ENCODE results near the gene MBNL3. TPM values are rescaled to one million over a fixed set of nuclear protein-coding genes. Genes with fewer than 3 reads are reported as not detected.
"Not testable (repeated sequence)": the region's sequence is repeated elsewhere in the genome, so short reads cannot be mapped to it uniquely, and the experiment has no call there.

Gene MBNL3
- total RNA-seq, 1 donor from 2014 or later, result 3.4 TPM

- no peaks in the 10 kb centered on the region for H3K27me3 Mint-ChIP-seq (ENCODE audit: insufficient read depth, low read depth)
- H3K36me3 ChIP-seq, result no peaks in the 10 kb centered on the region
- no peak overlapping the region for H3K4me2 ChIP-seq
- H3K9me3 Mint-ChIP-seq, result peaks cover 8% of the 10 kb centered on the region
- H3K4me1 ChIP-seq, result no peaks in the 10 kb centered on the region
- no peaks in the 10 kb centered on the region for H3K27me3 ChIP-seq
- no peaks in the 10 kb centered on the region for H3K4me1 Mint-ChIP-seq
- no peaks in the 10 kb centered on the region for H3K36me3 Mint-ChIP-seq
- H4K20me1 ChIP-seq (ENCODE audit: low read depth), result no peaks in the 10 kb centered on the region
- no peak overlapping the region for H3K9ac ChIP-seq
- no peak overlapping the region for H3K4me3 ChIP-seq
- H2AFZ ChIP-seq (replicated peaks), result no peak overlapping the region
- no peak for TF ChIP-seq CTCF (IDR thresholded peaks at IDR 0.05)
- TF ChIP-seq EZH2 (IDR thresholded peaks at IDR 0.05), result no peak
- TF ChIP-seq EZH2phosphoT487 (IDR thresholded peaks at IDR 0.05), result no peak
- no peaks in the 10 kb centered on the region for H3K9me3 ChIP-seq (ENCODE audit: low read depth)
- H3F3A ChIP-seq (ENCODE audit: low read depth), result no peaks in the 10 kb centered on the region
- no peak overlapping the region for H3K4me3 Mint-ChIP-seq
- H3K79me2 ChIP-seq (ENCODE audit: low read depth), result no peaks in the 10 kb centered on the region
- no peak for DNase-seq (ENCODE audit: low spot score)
- H3K27ac Mint-ChIP-seq, result no peak overlapping the region
- H3K27ac ChIP-seq, result no peak overlapping the region
Measured at GRCh38 chrX:132330156-132330729, 158.6 kb downstream of the MBNL3 start.

- H4K20me1 ChIP-seq (ENCODE audit: low read depth); H3F3A ChIP-seq (ENCODE audit: low read depth); H3K4me1 ChIP-seq; H3K27me3 Mint-ChIP-seq (ENCODE audit: insufficient read depth, low read depth); H3K27me3 ChIP-seq; H3K36me3 Mint-ChIP-seq; H2AFZ ChIP-seq (replicated peaks); H3K27ac ChIP-seq; H3K9ac ChIP-seq; H3K9me3 Mint-ChIP-seq; H3K27ac Mint-ChIP-seq; H3K79me2 ChIP-seq (ENCODE audit: low read depth); H3K36me3 ChIP-seq; H3K4me3 ChIP-seq; H3K4me1 Mint-ChIP-seq; H3K4me2 ChIP-seq; H3K4me3 Mint-ChIP-seq; DNase-seq (ENCODE audit: low spot score); H3K9me3 ChIP-seq (ENCODE audit: low read depth): not testable (repeated sequence)
Measured at GRCh38 chrX:132326960-132327359, 161.9 kb downstream of the MBNL3 start.
